HEK293 (cell line): ENCODE data around the gene TMCO1.
"Not testable (repeated sequence)": the region's sequence is repeated elsewhere in the genome, so short reads cannot be mapped to it uniquely, and the experiment has no call there.

Experiments used
- GFI1B ChIP-seq: fragments of 450-650 bp; formaldehyde crosslinking; IDR thresholded peaks from 2 replicates; pipeline ENCODE4 v1.5.1; 2016; ENCODE audit warnings: missing biosample characterization, missing genetic modification characterization
- KLF16 ChIP-seq: fragments of 450-650 bp; formaldehyde crosslinking; IDR thresholded peaks from 2 replicates; pipeline ENCODE4 v1.5.1; 2017; ENCODE audit warnings: missing biosample characterization, missing genetic modification characterization
- PRDM10 ChIP-seq: fragments of 450-650 bp; formaldehyde crosslinking; IDR thresholded peaks from 2 replicates; pipeline ENCODE4 v1.5.1; 2016; ENCODE audit warnings: missing biosample characterization, missing genetic modification characterization
- ZBTB17 ChIP-seq: fragments of 450-650 bp; formaldehyde crosslinking; IDR thresholded peaks from 2 replicates; pipeline ENCODE4 v1.5.1; 2016; ENCODE audit warnings: missing biosample characterization, missing genetic modification characterization
- ZNF10 ChIP-seq: fragments of 450-650 bp; formaldehyde crosslinking; IDR thresholded peaks from 2 replicates; pipeline ENCODE4 v1.5.1; 2017; ENCODE audit warnings: missing biosample characterization, missing genetic modification characterization
- ZNF473 ChIP-seq: fragments of 450-650 bp; formaldehyde crosslinking; IDR thresholded peaks from 2 replicates; pipeline ENCODE4 v1.5.1; 2017; ENCODE audit warnings: missing biosample characterization, missing genetic modification characterization
- TF ChIP-seq, protein P1 (sequence below): fragments of 450-650 bp; formaldehyde crosslinking; IDR thresholded peaks from 2 replicates; pipeline ENCODE4 v1.5.1; 2016; ENCODE audit warnings: missing biosample characterization, missing genetic modification characterization
- TF ChIP-seq, protein P2 (sequence below): fragments of 450-650 bp; formaldehyde crosslinking; IDR thresholded peaks from 2 replicates; pipeline ENCODE4 v1.5.1; 2016; ENCODE audit warnings: missing biosample characterization, missing genetic modification characterization

- TF ChIP-seq, protein P1, sequence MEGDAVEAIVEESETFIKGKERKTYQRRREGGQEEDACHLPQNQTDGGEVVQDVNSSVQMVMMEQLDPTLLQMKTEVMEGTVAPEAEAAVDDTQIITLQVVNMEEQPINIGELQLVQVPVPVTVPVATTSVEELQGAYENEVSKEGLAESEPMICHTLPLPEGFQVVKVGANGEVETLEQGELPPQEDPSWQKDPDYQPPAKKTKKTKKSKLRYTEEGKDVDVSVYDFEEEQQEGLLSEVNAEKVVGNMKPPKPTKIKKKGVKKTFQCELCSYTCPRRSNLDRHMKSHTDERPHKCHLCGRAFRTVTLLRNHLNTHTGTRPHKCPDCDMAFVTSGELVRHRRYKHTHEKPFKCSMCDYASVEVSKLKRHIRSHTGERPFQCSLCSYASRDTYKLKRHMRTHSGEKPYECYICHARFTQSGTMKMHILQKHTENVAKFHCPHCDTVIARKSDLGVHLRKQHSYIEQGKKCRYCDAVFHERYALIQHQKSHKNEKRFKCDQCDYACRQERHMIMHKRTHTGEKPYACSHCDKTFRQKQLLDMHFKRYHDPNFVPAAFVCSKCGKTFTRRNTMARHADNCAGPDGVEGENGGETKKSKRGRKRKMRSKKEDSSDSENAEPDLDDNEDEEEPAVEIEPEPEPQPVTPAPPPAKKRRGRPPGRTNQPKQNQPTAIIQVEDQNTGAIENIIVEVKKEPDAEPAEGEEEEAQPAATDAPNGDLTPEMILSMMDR, result not testable (repeated sequence)
- TF ChIP-seq PRDM10 (tag by site-specific recombination); ZNF10; ZBTB17 (tag by site-specific recombination); KLF16 (tag by site-specific recombination); GFI1B (tag by site-specific recombination); ZNF473 (tag by site-specific recombination): not testable (repeated sequence)
- TF ChIP-seq, protein P2, sequence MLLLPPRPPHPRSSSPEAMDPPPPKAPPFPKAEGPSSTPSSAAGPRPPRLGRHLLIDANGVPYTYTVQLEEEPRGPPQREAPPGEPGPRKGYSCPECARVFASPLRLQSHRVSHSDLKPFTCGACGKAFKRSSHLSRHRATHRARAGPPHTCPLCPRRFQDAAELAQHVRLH (tag by site-specific recombination), result not testable (repeated sequence)
These were observed 14.9 kb upstream of the TMCO1 start for GRCh38 chr1:165783519-165783918.
